ENCODE data around the gene CEPT1.

DNA sequence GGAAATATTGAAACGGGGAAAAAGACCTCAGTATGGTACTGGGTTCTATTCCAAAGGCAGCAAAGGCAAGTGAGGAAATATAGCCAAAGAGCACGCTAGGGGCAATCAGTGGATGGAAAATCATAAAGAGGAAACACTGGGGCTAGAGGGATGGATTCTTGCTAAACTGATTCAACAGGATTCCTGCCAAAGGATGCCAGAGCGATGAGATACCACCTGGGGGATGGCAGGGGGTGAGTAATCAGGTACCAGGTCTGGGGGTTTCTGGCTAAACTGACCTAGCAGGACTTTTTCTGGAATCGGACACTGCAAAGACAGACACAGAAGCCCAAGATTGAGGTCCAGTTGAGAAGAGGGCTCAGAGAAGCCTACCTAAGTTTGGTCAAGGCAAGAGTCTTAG lies 94.2 kb downstream of the CEPT1 start:
- TF ChIP-seq, protein P1, sequence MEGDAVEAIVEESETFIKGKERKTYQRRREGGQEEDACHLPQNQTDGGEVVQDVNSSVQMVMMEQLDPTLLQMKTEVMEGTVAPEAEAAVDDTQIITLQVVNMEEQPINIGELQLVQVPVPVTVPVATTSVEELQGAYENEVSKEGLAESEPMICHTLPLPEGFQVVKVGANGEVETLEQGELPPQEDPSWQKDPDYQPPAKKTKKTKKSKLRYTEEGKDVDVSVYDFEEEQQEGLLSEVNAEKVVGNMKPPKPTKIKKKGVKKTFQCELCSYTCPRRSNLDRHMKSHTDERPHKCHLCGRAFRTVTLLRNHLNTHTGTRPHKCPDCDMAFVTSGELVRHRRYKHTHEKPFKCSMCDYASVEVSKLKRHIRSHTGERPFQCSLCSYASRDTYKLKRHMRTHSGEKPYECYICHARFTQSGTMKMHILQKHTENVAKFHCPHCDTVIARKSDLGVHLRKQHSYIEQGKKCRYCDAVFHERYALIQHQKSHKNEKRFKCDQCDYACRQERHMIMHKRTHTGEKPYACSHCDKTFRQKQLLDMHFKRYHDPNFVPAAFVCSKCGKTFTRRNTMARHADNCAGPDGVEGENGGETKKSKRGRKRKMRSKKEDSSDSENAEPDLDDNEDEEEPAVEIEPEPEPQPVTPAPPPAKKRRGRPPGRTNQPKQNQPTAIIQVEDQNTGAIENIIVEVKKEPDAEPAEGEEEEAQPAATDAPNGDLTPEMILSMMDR (IDR thresholded peaks at IDR 0.05; ENCODE audit: borderline replicate concordance, extremely low read depth, low read length, poor library complexity, severe bottlenecking): no peak
- no peak for TF ChIP-seq EZH2 (IDR thresholded peaks at IDR 0.05; ENCODE audit: borderline replicate concordance, low read depth, low read length, severe bottlenecking)
